ENCODE data around the gene USH2A. TPM values are rescaled to one million over a fixed set of nuclear protein-coding genes. Genes with fewer than 3 reads are reported as not detected.

Gene USH2A
- total and polyA plus RNA-seq, 4 experiments from 2014 or later, result not detected

- Mint-ChIP-seq H3K27ac (no peak overlapping the region), H3K4me3 (no peak overlapping the region), H3K9me3 (peaks cover 0 to 6% (median 1%) of the 10 kb centered on the region in 8 donors), H3K4me1 (no peaks in the 10 kb centered on the region), H3K27me3 (no peaks in the 10 kb centered on the region), H3K36me3 (no peaks in the 10 kb centered on the region)
- no peaks in the 10 kb centered on the region for H3K27me3 ChIP-seq (ENCODE audit: insufficient read depth, low read length)
- no peaks in the 10 kb centered on the region for H3K9me3 ChIP-seq (ENCODE audit: control insufficient read depth in 1 of 2, low read length in 2 of 2)
- no peak overlapping the region for H3K27ac ChIP-seq (ENCODE audit: low read depth, low read length)
- ChIA-PET POLR2A (ENCODE audit: partially characterized antibody) (no interaction called here), CTCF (ENCODE audit: partially characterized antibody) (no interaction called here)
- no peak overlapping the region for H3K4me3 ChIP-seq (ENCODE audit: low read length in 2 of 2)
- intact Hi-C loops (cut with micrococcal nuclease), result no loop called here
- no peak for DNase-seq
- H3K4me1 ChIP-seq (ENCODE audit: insufficient read depth, low read length), result no peaks in the 10 kb centered on the region
- H3K36me3 ChIP-seq (ENCODE audit: insufficient read depth, low read length), result no peaks in the 10 kb centered on the region
Observed at GRCh38 chr1:215631040-215631439, 792.2 kb downstream of the USH2A start.

DNA sequence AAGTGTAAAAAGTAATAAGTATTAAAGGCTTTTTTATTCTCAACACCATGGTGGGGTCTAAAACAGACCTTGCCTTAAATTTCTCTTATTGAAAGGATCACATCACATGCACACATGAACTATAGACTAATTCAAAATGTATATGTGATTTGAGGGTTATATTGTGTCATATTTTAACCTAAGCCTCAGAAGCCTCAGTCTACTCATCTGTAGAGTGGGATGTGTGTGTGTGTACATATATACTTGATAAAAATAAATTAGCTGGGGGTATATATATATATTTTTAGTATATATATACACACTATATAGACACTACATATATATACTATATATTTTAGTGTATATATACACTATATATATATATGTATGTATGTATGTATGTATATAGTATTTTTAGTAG is 797.3 kb downstream of the USH2A start:
- no peaks in the 10 kb centered on the region for H3K9me3 ChIP-seq (ENCODE audit: control insufficient read depth in 1 of 2, low read length in 2 of 2)
- H3K4me1 ChIP-seq (ENCODE audit: insufficient read depth, low read length), result no peaks in the 10 kb centered on the region
- peaks cover 0 to 3% (median 0%) of the 10 kb centered on the region in 8 donors for H3K9me3 Mint-ChIP-seq
- no peak for DNase-seq
- H3K27ac Mint-ChIP-seq, result no peak overlapping the region
- intact Hi-C loops (cut with micrococcal nuclease), result no loop called here
- CTCF ChIA-PET (ENCODE audit: partially characterized antibody), result no interaction called here
- H3K4me1 Mint-ChIP-seq, result no peaks in the 10 kb centered on the region
- H3K36me3 Mint-ChIP-seq, result no peaks in the 10 kb centered on the region
- H3K4me3 ChIP-seq (ENCODE audit: low read length in 2 of 2), result no peak overlapping the region
- H3K27me3 Mint-ChIP-seq, result no peaks in the 10 kb centered on the region
- H3K27ac ChIP-seq (ENCODE audit: low read depth, low read length), result no peak overlapping the region
- H3K36me3 ChIP-seq (ENCODE audit: insufficient read depth, low read length), result no peaks in the 10 kb centered on the region
- POLR2A ChIA-PET (ENCODE audit: partially characterized antibody), result no interaction called here
- H3K27me3 ChIP-seq (ENCODE audit: insufficient read depth, low read length), result no peaks in the 10 kb centered on the region
- no peak overlapping the region for H3K4me3 Mint-ChIP-seq

- H3K9me3 Mint-ChIP-seq, result peaks cover 0 to 2% (median 0%) of the 10 kb centered on the region in 8 donors
- no peaks in the 10 kb centered on the region for H3K27me3 ChIP-seq (ENCODE audit: insufficient read depth, low read length)
- H3K36me3 Mint-ChIP-seq, result peaks cover 0 to 5% of the 10 kb centered on the region in 2 donors
- intact Hi-C loops (cut with micrococcal nuclease), result no loop called here
- POLR2A ChIA-PET (ENCODE audit: partially characterized antibody), result no interaction called here
- H3K9me3 ChIP-seq (ENCODE audit: control insufficient read depth in 1 of 2, low read length in 2 of 2), result no peaks in the 10 kb centered on the region
- no peak for DNase-seq
- no peaks in the 10 kb centered on the region for H3K27me3 Mint-ChIP-seq
- no peaks in the 10 kb centered on the region for H3K36me3 ChIP-seq (ENCODE audit: insufficient read depth, low read length)
- H3K27ac Mint-ChIP-seq, result no peak overlapping the region
- H3K4me3 Mint-ChIP-seq, result no peak overlapping the region
- H3K4me1 Mint-ChIP-seq, result no peaks in the 10 kb centered on the region
- no peak overlapping the region for H3K27ac ChIP-seq (ENCODE audit: low read depth, low read length)
- H3K4me1 ChIP-seq (ENCODE audit: insufficient read depth, low read length), result no peaks in the 10 kb centered on the region
- CTCF ChIA-PET (ENCODE audit: partially characterized antibody), result no interaction called here
- H3K4me3 ChIP-seq (ENCODE audit: low read length in 2 of 2), result no peak overlapping the region
Observed at GRCh38 chr1:215623162-215623561, 800.1 kb downstream of the USH2A start.

- no peaks in the 10 kb centered on the region for H3K4me1 ChIP-seq (ENCODE audit: insufficient read depth, low read length)
- H3K4me1 Mint-ChIP-seq, result no peaks in the 10 kb centered on the region
- H3K27ac Mint-ChIP-seq, result no peak overlapping the region
- H3K9me3 Mint-ChIP-seq, result peaks cover 0 to 5% (median 0%) of the 10 kb centered on the region in 8 donors
- DNase-seq, result no peak
- H3K27me3 ChIP-seq (ENCODE audit: insufficient read depth, low read length), result no peaks in the 10 kb centered on the region
- ChIA-PET POLR2A (ENCODE audit: partially characterized antibody) (no interaction called here), CTCF (ENCODE audit: partially characterized antibody) (no interaction called here)
- no peaks in the 10 kb centered on the region for H3K9me3 ChIP-seq (ENCODE audit: control insufficient read depth in 1 of 2, low read length in 2 of 2)
- H3K4me3 ChIP-seq (ENCODE audit: low read length in 2 of 2), result no peak overlapping the region
- H3K36me3 ChIP-seq (ENCODE audit: insufficient read depth, low read length), result no peaks in the 10 kb centered on the region
- H3K36me3 Mint-ChIP-seq, result peaks cover 6 to 9% of the 10 kb centered on the region in 2 donors
- no peak overlapping the region for H3K4me3 Mint-ChIP-seq
- no peaks in the 10 kb centered on the region for H3K27me3 Mint-ChIP-seq
- intact Hi-C loops (cut with micrococcal nuclease), result no loop called here
- no peak overlapping the region for H3K27ac ChIP-seq (ENCODE audit: low read depth, low read length)
Observed at GRCh38 chr1:215617979-215618378, 805.3 kb downstream of the USH2A start.

GRCh38 chr1:215612391-215612790 is 810.9 kb downstream of the USH2A start:
- Mint-ChIP-seq H3K27ac (no peak overlapping the region), H3K4me1 (no peaks in the 10 kb centered on the region), H3K4me3 (no peak overlapping the region), H3K27me3 (no peaks in the 10 kb centered on the region), H3K9me3 (peaks cover 0 to 5% (median 0%) of the 10 kb centered on the region in 8 donors), H3K36me3 (peaks cover 4 to 6% of the 10 kb centered on the region in 2 donors)
- POLR2A ChIA-PET (ENCODE audit: partially characterized antibody), result no interaction called here
- intact Hi-C loops (cut with micrococcal nuclease), result no loop called here
- Histone ChIP-seq H3K4me1 (ENCODE audit: insufficient read depth, low read length) (no peaks in the 10 kb centered on the region), H3K36me3 (ENCODE audit: insufficient read depth, low read length) (no peaks in the 10 kb centered on the region), H3K27me3 (ENCODE audit: insufficient read depth, low read length) (no peaks in the 10 kb centered on the region), H3K4me3 (ENCODE audit: low read length in 2 of 2) (no peak overlapping the region), H3K9me3 (ENCODE audit: control insufficient read depth in 1 of 2, low read length in 2 of 2) (no peaks in the 10 kb centered on the region), H3K27ac (ENCODE audit: low read depth, low read length) (no peak overlapping the region)
- DNase-seq, result no peak
- CTCF ChIA-PET (ENCODE audit: partially characterized antibody), result no interaction called here

GRCh38 chr1:215608646-215609045 is 814.6 kb downstream of the USH2A start:
- Histone ChIP-seq H3K4me3 (ENCODE audit: low read length in 2 of 2) (no peak overlapping the region), H3K36me3 (ENCODE audit: insufficient read depth, low read length) (no peaks in the 10 kb centered on the region), H3K27me3 (ENCODE audit: insufficient read depth, low read length) (no peaks in the 10 kb centered on the region), H3K9me3 (ENCODE audit: control insufficient read depth in 1 of 2, low read length in 2 of 2) (no peaks in the 10 kb centered on the region), H3K27ac (ENCODE audit: low read depth, low read length) (no peak overlapping the region), H3K4me1 (ENCODE audit: insufficient read depth, low read length) (no peaks in the 10 kb centered on the region)
- Mint-ChIP-seq H3K27ac (no peak overlapping the region), H3K36me3 (peaks cover 4% of the 10 kb centered on the region in 2 donors), H3K9me3 (peaks cover 0 to 4% (median 0%) of the 10 kb centered on the region in 8 donors), H3K27me3 (no peaks in the 10 kb centered on the region), H3K4me3 (no peak overlapping the region), H3K4me1 (no peaks in the 10 kb centered on the region)
- intact Hi-C loops (cut with micrococcal nuclease), result no loop called here
- POLR2A ChIA-PET (ENCODE audit: partially characterized antibody), result no interaction called here
- no peak for DNase-seq
- CTCF ChIA-PET (ENCODE audit: partially characterized antibody), result no interaction called here

DNA sequence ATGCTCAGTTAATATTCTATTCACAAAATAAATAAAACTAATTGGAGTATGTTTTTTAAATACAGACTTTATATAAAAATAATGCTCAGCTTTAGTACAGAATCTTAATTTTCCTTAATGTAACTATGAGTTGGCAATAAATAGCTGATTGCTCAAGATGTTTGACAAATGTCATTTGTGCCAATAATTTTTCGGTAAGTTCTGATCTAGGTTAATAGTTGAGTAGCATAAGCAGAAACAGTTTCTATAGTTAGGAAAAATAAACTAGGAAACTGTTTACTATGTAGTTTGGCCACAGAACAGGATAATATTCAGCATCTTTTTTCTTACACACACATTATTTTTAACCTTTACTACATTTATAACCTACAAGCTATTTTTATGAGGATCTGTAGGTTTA is 815.8 kb downstream of the USH2A start:
- no peak for DNase-seq
- no peaks in the 10 kb centered on the region for H3K27me3 ChIP-seq (ENCODE audit: insufficient read depth, low read length)
- Mint-ChIP-seq H3K9me3 (no peaks in the 10 kb centered on the region), H3K36me3 (no peaks in the 10 kb centered on the region), H3K4me3 (no peak overlapping the region), H3K27me3 (no peaks in the 10 kb centered on the region), H3K4me1 (no peaks in the 10 kb centered on the region), H3K27ac (no peak overlapping the region)
- H3K27ac ChIP-seq (ENCODE audit: low read depth, low read length), result no peak overlapping the region
- ChIA-PET CTCF (ENCODE audit: partially characterized antibody) (no interaction called here), POLR2A (ENCODE audit: partially characterized antibody) (no interaction called here)
- H3K4me1 ChIP-seq (ENCODE audit: insufficient read depth, low read length), result no peaks in the 10 kb centered on the region
- no peaks in the 10 kb centered on the region for H3K9me3 ChIP-seq (ENCODE audit: control insufficient read depth in 1 of 2, low read length in 2 of 2)
- H3K4me3 ChIP-seq (ENCODE audit: low read length in 2 of 2), result no peak overlapping the region
- no peaks in the 10 kb centered on the region for H3K36me3 ChIP-seq (ENCODE audit: insufficient read depth, low read length)
- intact Hi-C loops (cut with micrococcal nuclease), result no loop called here

GRCh38 chr1:215606564-215607168 is 816.6 kb downstream of the USH2A start:
- Mint-ChIP-seq H3K4me1 (no peaks in the 10 kb centered on the region), H3K27ac (no peak overlapping the region), H3K27me3 (no peaks in the 10 kb centered on the region), H3K36me3 (no peaks in the 10 kb centered on the region), H3K9me3 (no peaks in the 10 kb centered on the region), H3K4me3 (no peak overlapping the region)
- Histone ChIP-seq H3K4me3 (ENCODE audit: low read length in 2 of 2) (no peak overlapping the region), H3K27ac (ENCODE audit: low read depth, low read length) (no peak overlapping the region), H3K27me3 (ENCODE audit: insufficient read depth, low read length) (no peaks in the 10 kb centered on the region), H3K9me3 (ENCODE audit: control insufficient read depth in 1 of 2, low read length in 2 of 2) (no peaks in the 10 kb centered on the region), H3K4me1 (ENCODE audit: insufficient read depth, low read length) (no peaks in the 10 kb centered on the region), H3K36me3 (ENCODE audit: insufficient read depth, low read length) (no peaks in the 10 kb centered on the region)
- ChIA-PET POLR2A (ENCODE audit: partially characterized antibody) (no interaction called here), CTCF (ENCODE audit: partially characterized antibody) (no interaction called here)
- DNase-seq, result no peak
- intact Hi-C loops (cut with micrococcal nuclease), result loop anchor here (1.0 kb wide), 1 partner anchor 978 kb away; no protein-coding TSS in a partner anchor

Data from CD4-positive, alpha-beta memory T cell (primary cell).